HT1080 (cell line): Measurements from ENCODE around the gene RBM25. TPM values are rescaled to one million over a fixed set of nuclear protein-coding genes. Genes with fewer than 3 reads are reported as not detected.

Source experiments
- DNase-seq: peaks from one replicate; pipeline ENCODE4 v3.0.0-alpha.2; 2015; ENCODE audit warnings: low read depth
- total RNA-seq: library from RNA; depleted of rRNA; stranded (reverse); fragments of >200 nt; shearing (Covaris generic); gene quantifications from 2 replicates; pipeline ENCODE4 v1.2.3, GENCODE V29; 2014

The RBM25 gene
- total RNA-seq, 1 experiment from 2014 or later = 50.4 TPM

DNA sequence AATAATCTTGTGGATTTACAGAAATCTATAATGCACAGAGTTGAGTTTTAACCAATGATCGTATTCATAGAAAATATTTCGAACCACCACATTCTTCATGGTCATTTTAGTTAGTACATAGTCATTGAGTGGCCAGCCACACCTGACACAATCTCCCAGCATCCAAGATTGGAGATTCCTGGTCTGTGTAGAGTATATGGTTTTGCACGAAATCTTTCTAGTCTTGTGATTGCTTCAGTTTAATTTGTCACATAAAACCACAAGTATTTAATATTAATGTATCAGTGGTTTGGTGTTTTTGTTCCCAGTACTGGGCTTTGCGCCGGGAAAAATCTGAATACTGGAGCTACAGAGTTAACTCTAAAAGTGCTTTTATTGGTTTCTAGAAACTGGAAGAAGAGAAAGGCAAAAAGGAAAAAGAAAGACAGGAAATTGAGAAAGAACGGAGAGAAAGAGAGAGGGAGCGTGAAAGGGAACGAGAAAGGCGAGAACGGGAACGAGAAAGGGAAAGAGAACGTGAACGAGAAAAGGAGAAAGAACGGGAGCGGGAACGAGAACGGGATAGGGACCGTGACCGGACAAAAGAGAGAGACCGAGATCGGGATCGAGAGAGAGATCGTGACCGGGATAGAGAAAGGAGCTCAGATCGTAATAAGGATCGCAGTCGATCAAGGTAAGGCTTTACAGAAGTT is 44.6 kb downstream of the RBM25 start:
- DNase-seq = no peak

DNA sequence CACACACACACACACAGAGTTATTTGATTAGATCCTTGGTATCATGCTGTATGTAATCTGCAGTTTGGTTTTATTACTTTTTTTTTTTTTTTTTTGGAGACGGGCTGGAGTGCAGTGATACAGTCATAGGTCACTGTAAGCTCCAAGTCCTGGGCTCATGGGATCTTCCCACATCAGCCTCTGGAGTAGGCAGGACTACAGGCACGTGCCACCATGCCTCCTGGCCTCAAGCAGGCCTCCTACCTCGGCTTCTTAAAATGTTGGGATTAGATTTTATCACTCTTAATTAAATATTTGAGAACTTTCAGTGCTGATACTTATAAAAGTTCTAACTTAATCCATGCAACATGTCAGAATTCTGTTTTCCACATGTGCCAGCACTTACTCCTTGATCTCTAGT is 46.7 kb downstream of the RBM25 start:
- DNase-seq = no peak

DNA sequence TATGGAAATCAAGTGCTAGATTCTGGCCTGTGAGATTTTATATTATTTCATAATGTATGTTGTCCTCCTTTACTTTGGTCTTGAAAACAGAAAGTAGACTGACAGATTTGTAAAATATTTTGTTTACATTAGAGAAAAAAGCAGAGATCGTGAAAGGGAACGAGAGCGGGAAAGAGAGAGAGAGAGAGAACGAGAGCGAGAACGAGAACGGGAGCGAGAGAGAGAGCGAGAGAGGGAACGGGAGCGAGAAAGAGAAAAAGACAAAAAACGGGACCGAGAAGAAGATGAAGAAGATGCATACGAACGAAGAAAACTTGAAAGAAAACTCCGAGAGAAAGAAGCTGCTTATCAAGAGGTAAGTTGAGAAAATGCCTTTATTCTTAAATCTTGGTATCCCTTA is 47.4 kb downstream of the RBM25 start:
- DNase-seq = no peak

DNA sequence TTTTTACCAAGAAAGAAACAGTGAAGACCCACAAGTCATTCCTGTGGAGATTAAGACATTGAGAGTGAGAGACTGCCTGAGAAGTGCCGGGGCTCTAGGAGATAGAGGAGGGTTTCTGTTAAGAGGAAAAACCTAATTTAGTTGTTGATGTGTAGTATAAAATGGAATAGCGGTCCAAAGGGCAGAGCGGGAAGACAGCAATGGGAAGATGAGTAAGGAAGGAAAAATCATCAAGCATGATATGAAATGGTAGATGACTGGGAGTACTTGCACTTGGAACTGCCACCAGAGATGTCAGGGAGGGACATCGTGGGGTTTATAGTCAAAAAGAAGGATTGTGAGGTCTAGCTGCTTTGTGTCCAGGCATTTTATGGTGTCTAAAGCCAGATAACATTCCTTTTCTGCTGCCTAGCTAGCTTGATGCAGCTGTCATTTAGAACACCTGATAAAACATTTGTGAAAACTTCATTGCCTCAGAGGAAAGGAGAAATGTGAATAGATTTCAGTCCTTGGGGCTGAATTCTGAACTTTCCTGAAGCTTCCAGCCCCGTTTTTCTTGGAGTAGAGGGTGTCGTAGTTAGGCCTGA is 57.8 kb downstream of the RBM25 start:
- no peak for DNase-seq

DNA sequence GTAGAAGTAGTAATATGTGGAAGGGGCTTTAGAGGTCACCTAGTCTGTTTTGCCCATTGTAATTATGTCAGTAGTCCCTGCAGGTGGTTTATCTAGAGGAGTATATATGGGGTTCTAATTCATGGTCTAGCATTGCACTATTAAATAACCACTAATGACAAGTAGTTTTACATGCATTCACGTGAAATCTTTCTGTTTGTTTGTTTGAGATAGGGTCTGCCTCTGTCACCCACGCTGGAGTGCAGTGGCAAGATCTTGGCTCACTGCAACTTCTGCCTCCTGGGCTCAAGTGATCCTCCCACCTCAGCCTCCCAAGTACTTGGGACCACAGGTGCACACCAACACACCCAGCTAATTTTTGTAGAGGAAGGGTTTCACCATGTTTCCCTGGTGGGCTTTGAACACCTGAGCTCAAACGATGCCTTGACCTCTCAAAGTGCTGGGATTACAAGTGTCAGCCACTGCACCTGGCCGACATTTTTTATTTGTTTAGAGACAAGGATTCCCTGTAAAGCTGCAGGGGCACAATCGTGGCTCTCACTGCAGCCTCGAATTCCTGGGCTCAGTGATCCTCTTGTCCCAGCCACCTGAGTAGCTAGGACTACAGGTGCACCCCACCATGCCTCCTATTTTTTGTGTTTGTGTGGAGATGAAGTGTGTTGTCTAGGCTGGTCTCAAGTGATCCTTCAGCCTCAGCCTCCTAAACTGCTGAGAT is 66.0 kb downstream of the RBM25 start:
- no peak for DNase-seq

DNA sequence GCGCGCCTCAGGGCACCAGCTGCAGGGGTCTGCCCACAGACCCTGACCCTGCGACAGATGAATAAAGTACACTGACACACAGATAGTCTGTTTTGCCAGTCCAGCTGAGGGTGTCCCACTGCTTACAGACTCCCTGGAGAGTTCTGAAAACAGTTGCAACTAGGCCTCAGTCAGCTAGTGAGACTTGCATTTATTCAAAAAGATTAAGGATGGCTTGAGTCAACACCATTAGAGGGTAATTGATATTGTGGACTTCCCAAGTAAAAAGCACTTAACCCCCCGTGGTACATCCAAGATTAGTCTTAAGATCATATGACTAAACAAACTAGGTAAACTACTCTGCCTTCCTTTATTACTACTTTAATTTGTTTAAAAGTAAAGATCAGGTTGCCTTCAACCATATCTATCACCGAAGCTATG is 66.8 kb downstream of the RBM25 start:
- DNase-seq = no peak

DNA sequence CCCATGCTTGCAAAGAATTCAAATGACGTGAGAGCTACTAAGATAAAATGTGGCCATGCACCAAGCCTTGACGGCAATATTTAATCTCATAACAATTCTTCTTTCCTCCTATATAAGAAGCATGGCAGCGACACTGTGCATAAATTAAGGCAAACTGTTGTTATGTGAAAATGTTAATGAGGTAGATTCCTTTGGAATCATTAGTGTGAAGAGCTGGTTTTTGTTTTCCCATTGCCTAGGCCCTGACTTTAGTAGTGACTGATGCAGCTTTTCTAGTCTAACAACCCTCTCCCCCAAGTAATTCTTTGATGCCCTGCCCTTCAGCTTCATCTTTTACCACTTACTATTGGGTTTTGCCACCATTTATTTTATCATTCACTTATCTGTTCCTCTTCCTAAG is 67.4 kb downstream of the RBM25 start:
- DNase-seq = no peak

DNA sequence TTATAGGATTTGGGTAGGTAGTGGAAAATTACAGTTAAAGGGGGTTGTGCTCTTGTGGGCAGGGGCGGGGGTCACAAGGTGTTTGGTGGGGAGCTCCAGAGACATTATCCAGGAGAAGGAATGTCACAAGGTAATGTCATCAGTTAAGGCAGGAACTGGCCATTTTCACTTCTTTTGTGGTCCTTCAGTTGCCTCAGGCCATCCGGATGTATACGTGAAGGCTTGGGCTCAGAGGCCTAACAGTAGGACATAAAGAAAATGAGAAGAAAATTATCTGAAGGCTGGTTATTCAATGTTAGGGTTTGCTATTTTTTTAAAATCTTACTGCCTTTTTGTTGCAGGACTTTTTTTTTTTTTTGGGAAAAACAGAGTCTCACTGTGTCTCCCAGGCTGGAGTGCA is 75.5 kb downstream of the RBM25 start:
- DNase-seq = no peak

DNA sequence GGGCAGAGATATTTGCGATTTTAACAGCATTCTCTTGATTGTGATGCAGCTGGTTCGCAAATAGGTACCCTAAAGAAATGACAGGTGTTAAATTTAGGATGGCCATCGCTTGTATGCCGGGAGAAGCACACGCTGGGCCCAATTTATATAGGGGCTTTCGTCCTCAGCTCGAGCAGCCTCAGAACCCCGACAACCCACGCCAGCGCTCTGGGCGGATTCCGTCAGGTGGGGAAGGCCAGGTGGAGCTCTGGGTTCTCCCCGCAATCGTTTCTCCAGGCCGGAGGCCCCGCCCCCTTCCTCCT is 77.7 kb downstream of the RBM25 start:
- DNase-seq = no peak

DNA sequence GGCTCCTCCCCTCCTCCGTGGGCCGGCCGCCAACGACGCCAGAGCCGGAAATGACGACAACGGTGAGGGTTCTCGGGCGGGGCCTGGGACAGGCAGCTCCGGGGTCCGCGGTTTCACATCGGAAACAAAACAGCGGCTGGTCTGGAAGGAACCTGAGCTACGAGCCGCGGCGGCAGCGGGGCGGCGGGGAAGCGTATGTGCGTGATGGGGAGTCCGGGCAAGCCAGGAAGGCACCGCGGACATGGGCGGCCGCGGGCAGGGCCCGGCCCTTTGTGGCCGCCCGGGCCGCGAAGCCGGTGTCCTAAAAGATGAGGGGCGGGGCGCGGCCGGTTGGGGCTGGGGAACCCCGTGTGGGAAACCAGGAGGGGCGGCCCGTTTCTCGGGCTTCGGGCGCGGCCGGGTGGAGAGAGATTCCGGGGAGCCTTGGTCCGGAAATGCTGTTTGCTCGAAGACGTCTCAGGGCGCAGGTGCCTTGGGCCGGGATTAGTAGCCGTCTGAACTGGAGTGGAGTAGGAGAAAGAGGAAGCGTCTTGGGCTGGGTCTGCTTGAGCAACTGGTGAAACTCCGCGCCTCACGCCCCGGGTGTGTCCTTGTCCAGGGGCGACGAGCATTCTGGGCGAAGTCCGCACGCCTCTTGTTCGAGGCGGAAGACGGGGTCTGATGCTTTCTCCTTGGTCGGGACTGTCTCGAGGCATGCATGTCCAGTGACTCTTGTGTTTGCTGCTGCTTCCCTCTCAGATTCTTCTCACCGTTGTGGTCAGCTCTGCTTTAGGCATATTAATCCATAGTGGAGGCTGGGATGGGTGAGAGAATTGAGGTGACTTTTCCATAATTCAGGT is 78.3 kb downstream of the RBM25 start, which contains the start of gene PSEN1:
Gene PSEN1, plus strand, starts transcription at position 121 of the 839 bp plus-strand sequence. CDS start 11,513 bp downstream, outside the sequence.
- peak; percentile 85 for DNase-seq

DNA sequence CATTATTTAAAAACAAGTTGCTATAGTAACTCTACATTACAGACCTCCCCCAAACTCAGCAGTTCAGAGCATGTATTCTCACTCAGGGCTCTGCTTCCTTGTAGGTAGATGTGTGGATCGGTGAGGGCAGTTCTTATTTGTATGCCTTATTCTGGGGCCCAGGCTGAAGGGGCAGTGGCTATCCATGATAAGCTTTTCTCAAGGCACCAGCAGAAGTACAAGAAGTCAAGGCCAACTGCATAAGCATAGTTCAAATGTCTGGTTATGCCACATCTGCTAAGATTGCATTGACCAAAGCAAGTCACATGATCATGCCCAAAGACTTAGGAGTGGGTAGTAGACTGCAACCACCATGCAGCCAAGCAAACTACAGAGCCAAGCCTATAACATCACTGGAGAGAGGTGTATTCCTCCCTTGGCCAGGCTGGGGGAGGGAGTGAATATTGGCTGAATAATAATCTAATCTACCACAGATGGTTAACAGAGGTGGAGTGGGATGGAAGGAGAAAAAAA is 82.5 kb downstream of the RBM25 start:
- no peak for DNase-seq

DNA sequence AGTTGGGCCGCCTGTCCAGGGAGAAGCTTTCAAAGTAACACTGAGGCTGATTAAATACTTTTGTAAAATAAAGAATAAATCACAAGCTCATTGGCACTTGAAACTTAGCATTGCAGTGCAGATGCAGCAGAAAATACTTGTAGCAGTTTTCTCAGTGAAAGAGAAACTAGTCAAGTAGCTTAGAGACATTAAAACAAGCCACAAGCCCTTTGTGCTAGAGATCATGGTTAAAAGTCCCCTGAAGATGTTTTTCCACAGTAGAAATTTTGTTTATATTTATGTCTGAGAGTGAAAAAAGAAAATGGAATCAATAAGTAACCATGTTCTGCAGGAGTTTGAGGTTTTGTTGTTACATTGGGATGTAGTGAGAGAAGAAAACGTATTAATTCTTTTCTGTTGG is 83.9 kb downstream of the RBM25 start:
- no peak for DNase-seq

DNA sequence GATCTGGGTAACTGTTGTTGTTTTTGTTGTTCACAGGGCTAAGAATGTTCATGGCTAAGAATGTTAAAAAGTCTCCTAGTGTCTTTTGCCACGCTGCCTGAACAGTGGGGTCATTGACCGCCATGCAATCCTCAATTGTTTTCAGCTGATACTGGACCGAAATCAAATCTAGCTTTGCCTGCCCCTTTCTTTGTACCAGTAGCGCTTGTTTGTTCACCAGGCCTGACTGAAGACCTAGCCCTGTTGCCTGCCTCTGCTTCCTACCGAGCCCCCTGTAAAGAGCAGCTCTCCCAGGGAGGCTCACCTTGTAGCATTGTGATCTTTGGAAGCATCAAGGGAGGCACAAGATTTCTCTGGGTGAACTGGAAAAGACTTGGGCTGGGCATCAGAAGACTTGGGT is 84.7 kb downstream of the RBM25 start:
- DNase-seq = no peak

DNA sequence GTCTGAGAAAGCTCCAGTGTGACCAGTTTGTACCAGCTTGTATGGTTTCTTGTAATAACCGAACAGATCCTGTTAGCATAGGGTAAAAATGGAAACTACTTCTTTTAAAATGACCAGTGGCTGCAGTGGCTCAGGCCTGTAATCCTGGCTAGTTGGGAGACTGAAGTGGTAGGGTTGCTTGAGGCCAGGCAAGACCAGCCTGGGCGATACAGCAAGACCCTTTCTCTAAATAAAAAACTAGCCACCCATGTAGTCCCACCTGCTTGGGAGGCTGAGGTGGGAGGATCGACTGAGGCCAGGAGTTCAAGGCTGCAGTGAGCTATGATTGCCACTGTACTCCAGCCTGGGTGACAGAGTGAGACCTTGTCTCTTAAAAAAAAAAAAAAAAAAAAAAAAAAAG is 85.3 kb downstream of the RBM25 start:
- no peak for DNase-seq

DNA sequence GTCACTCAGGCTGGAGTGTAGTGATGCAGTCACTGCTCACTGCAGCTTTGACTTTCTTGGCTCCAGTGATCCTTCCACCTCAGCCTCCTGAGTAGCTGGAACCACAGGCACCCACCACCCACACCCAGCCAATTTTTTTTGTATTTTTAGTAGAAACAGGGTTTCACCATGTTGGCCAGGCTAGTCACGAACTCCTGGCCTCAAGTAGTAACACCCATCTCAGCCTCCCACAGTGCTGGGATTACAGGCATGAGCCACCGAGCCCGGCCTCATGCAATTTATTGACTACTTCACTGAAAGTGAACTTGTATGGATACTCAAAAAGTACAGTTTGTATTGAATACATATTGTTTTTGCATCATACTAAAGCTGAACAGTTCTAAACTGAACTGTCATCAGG is 87.0 kb downstream of the RBM25 start:
- no peak for DNase-seq

DNA sequence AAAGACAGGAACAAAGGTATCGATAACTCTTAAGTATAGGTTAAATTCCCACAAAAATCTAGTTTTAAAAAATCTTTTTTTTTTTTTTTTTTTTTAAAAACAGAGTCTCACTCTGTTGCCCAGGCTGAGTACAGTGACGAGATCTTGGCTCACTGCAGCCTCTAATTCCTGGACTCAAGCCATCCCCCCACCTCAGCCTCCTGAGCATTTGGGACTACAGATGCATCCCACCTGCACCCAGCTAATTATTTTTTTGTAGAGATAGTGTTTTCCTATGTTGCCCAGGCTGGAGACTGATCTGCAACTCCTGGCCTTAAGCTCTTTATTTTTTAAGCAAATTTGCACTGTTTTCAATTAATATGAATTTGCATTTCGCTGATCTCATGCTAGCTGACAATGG is 87.8 kb downstream of the RBM25 start:
- DNase-seq = no peak

DNA sequence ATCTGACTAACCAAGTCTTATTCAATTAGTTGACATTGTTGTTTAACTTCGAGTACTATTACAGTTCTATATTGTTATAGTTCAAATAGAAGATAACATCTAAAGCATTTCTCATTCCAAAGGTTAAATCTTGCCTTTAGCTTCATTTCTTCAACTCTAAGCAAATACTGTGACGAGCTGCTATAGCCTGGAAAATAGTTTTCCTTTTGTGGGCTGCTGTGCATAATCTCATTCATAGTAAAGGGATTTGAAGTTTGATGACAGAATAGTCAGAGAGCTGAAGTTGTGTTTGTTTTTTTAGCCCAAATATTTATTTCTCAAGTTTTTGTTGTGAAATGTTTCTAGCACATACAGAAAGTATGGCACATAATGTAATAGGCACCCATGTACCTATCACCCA is 91.4 kb downstream of the RBM25 start:
- DNase-seq = no peak

DNA sequence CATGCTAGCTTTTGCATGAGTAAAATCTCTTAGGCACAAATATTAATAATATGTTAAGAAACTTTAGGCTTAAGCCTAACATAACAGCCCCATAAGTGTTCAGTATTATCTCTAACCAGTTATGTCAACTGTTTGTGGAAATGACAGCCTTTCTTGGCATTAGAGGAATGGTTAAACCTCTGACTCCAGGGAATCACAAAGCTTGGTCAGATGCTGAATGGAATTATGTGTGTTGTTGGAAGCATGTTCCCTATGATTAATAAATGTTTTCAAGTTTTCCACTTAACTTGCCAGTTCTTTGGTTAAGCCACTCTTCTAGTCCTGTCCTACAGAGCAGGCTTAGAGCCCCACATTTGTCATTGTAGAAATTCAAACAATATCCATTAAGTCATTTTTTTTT is 94.9 kb downstream of the RBM25 start:
- no peak for DNase-seq

DNA sequence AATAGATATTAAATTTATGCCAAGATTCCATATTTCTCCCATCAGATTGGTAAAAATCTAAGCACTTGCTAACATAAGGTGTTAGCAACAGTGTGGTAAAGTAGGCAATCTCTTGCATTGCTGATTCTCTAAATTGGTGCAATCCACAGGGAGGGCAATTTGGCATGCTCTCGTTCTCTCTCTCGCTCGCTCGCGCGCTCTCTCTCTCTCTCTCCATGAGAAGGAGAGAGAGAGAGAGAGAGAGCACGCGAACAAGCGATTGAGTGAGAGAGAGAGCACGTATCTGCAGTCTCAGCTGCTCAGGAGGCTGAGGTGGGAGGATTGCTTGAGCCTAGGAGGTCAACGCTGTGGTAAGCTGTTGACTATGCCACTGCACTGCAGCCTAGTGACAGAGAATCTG is 103.9 kb downstream of the RBM25 start:
- no peak for DNase-seq

DNA sequence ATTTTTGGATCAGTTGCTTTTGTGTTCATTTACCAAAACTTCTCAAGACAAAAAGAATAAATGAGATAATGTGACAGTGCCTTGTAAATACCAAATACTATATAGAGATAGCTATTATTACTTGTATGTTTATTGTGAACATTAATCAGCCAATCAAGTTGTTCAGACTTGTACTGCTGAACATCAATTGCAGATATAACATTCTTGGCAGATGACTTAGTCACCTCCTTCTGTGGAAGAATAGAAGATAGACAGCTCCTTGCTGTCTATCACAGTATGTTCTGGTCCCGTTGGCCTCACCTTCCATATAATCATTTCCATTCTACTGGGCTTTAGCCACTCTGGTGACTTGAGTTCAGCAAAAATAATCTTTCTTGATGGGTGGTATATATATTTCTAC is 108.1 kb downstream of the RBM25 start:
- DNase-seq = no peak

DNA sequence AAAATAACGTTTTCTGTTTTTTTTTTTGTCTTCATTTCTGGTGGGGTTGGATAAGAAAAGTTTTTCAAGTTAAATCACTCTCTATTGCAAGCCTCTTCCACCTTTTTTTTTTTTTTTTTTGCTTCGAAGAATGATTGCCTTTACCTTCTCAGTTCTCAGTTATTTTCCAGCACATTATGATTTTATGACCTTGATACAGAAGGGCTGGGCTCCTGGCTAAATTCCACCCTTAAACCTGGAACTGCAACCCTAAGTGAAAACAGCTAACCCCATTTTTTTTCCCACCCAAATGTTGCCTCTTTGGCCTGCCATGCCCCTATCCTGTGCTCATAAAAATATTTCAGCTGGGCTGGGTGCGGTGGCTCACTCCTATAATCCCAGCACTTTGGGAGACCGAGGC is 109.4 kb downstream of the RBM25 start:
- DNase-seq = no peak

DNA sequence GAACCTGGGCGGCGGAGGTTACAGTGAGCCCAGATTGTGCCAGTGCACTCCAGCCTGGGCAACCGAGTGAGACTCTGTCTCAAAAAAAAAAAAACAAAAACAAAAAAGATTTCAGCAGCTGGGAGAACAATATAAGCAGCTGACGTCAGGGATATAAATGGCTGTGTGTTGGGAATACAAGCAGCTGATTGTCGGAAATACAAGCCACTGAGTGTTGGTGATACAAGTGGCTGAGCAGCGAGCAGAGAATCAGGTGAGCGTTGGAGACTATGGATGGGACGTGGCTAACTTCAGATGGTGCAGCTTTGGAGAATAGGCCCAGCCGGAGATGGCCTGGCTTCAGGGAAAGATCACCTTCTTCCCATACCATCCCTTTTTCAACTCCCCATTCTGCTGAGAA is 109.9 kb downstream of the RBM25 start:
- DNase-seq = no peak
